ENCODE measurements around the gene ASCC1.
"Not testable (repeated sequence)": the region's sequence is repeated elsewhere in the genome, so short reads cannot be mapped to it uniquely, and the experiment has no call there.

Gene ASCC1

DNA sequence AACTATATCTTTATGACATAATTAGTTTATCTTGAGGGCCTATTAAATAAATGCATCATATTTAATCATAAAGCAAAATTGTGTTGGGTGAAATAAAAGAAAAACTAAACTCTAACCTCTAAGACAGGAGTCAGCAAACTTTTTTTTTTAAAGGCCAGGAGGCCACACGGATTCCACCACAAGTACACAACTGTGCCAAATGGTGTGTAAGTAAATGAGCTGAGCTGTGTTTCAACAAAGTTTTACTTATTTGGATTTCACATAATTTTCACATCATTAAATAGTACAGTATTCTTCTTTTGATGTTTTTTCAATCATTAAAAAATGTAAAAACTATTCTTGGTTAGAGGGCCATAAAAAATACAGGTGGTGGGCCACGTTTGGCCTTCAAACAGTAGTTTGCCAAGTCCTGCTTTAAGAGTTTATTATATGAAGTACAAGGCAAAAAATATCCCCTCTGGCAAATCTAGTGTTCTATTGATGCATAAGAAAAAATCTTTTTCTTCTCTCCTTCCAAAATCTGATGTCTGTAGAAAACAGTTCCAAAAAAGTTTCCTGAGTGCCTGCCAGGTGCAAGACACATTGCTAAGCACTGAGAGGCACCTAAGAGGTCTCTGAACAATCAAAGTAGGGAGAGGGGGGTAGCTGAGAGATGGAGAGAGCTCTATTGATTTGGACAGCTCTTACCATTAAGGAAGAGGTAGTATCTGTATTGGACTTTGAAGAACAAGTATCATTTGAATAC, 101.2 kb downstream of the ASCC1 start:
- TF ChIP-seq, protein P1, sequence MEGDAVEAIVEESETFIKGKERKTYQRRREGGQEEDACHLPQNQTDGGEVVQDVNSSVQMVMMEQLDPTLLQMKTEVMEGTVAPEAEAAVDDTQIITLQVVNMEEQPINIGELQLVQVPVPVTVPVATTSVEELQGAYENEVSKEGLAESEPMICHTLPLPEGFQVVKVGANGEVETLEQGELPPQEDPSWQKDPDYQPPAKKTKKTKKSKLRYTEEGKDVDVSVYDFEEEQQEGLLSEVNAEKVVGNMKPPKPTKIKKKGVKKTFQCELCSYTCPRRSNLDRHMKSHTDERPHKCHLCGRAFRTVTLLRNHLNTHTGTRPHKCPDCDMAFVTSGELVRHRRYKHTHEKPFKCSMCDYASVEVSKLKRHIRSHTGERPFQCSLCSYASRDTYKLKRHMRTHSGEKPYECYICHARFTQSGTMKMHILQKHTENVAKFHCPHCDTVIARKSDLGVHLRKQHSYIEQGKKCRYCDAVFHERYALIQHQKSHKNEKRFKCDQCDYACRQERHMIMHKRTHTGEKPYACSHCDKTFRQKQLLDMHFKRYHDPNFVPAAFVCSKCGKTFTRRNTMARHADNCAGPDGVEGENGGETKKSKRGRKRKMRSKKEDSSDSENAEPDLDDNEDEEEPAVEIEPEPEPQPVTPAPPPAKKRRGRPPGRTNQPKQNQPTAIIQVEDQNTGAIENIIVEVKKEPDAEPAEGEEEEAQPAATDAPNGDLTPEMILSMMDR (IDR thresholded peaks at IDR 0.05; ENCODE audit: low read length, missing control alignments), result no peak
- DNase-seq (ENCODE audit: low read depth), result no peak
- H3K4me3 ChIP-seq (replicated peaks; ENCODE audit: low read depth, low read length), result no peak overlapping the region

DNA sequence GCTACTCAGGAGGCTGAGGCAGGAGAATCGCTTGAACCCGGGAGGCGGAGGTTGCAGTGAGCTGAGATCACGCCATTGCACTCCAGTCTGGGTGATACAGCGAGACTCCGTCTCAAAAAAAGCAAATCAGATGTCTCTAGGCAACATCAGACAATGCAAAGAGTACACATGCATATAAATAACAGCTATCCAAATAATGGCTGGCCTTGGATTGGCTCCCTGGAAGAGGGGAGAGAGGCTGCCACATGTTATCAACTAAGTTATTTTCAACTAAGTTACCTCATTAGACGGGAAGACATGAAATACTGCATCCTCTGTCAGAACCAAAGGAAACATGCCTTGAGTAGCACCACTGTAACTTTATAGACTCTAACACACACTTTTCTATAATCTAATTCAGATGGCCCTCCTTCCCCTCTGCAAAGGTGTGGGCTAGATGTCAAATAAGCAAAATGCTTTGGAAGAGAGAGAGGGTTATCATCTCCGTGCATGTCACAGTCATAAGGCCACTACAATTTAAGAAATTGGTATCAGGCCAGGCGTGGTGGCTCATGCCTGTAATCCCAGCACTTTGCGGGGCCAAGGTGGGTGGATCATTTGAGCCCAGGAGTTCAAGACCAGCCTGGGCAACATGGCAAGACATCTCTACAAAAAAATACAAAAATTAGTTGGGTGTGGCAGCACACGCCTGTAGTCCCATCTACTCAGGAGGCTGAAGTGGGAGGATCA, 105.2 kb downstream of the ASCC1 start:
- DNase-seq (ENCODE audit: low read depth), result no peak
- TF ChIP-seq, protein P1 (IDR thresholded peaks at IDR 0.05; ENCODE audit: low read length, missing control alignments), result no peak
- no peak overlapping the region for H3K4me3 ChIP-seq (replicated peaks; ENCODE audit: low read depth, low read length)

DNA sequence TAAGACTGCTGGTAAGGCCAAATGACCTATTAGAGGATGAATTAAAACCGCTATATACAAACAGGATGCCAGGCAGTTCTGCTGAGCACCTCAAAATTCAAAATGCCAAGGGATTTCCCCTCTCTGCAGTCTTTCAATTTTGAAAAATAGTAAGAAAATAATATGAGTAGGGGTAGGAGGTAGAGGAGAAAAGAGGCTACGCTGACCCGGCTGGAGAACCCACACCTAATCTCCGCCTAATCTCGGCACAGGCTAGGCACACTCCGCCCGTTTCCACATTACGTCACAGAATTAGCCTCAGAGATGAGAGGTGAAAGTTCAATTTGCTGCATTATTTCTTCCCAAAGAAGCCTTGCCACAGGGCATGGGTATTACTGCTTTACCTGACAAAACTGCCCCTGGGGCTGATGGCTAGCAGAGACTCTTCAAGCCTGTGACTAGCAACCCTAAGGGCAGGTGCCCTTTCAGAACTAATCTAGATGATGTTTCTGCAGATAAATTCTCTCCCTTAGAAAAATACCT, 106.4 kb downstream of the ASCC1 start:
- DNase-seq (ENCODE audit: low read depth), result no peak
- H3K4me3 ChIP-seq (replicated peaks; ENCODE audit: low read depth, low read length), result no peak overlapping the region
- TF ChIP-seq, protein P1 (IDR thresholded peaks at IDR 0.05; ENCODE audit: low read length, missing control alignments), result no peak

DNA sequence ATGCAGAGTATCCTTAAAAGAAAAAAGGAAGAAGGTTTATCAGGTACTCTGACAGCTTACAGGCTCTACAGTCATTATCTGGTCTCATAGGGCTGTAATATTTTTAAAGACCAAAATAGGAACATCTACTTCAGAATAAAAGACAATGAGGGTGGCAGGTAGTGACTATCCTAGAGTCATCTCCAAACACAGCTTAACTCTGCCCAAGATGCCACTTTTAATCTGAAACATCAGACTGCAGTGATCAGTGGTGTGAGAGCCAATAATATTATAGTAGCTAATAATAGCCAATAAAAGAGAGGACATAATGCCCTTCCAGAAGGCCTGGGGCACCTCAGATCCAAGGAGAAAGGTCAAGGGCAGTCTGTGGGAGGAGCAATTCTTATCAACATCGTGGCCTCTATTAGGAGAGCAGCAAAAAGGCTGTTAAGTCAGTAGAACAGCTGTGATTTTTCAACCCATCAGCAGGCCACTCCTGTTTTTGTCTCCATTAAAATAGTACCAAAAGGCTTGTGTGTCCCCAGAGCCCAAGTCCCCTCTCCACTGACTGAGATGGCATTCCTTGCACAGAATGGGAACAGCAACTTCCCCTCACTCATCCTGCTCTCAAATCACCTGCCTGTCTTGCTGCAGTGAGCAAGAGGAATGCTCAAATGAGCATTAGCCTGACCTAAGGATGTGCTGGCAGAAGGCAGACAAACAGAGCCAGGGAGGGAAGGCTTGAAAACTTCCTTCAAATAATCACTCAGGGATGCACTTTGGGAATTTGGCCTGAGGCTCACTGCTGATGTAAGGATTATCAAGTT, 107.0 kb downstream of the ASCC1 start:
- no peak for DNase-seq (ENCODE audit: low read depth)
- TF ChIP-seq, protein P1 (IDR thresholded peaks at IDR 0.05; ENCODE audit: low read length, missing control alignments), result no peak
- H3K4me3 ChIP-seq (replicated peaks; ENCODE audit: low read depth, low read length), result no peak overlapping the region

DNA sequence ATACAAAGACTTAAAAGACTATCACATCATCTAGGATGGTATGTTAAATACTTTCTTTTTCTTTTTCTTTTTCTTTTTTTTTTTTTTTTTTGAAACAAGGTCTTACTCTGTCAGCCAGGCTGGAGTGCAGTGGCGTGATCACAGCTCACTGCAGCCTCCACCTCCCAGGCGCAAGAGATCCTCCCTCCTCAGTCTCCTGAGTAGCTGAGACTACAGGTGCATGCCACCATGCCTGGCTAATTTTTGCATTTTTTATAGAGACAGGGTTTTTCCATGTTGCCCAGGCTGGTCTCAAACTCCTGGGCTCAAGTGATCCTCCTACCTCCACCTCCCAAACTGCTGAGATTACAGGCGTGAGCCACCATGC, 108.1 kb downstream of the ASCC1 start:
- not testable (repeated sequence) for H3K4me3 ChIP-seq (replicated peaks; ENCODE audit: low read depth, low read length)

DNA sequence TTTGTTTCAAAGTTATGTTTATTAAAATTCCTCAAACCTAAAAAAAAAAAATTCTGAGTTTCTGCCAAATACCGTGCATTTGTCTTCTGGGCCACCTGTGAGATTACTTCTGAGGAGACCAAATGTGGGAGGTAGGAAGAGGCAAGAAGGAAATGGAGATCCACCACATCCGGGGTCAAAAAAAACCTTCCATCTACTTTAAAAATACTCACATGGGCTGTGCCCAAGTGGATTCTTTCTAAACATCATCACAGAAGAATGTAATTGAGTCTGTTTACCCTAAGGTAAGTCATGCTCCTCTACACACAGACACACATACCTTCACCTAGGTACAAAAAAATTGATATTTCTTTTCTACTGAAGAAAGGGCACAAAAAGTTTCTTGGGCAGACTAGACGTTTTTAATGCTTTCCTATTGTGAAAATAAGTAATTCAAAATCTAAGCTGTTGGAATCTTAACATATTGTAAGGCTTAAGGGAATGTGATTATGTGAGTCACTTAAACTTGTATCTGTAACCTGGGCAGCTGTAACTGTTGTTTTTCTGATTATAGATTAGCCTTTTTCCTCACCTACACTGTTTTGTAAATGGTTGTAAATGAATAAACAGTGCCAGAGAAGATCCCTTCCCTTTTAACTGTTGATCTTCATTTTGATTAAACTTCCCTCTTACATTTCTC, 108.6 kb downstream of the ASCC1 start:
- TF ChIP-seq, protein P1 (IDR thresholded peaks at IDR 0.05; ENCODE audit: low read length, missing control alignments), result no peak
- H3K4me3 ChIP-seq (replicated peaks; ENCODE audit: low read depth, low read length), result no peak overlapping the region
- DNase-seq (ENCODE audit: low read depth), result no peak

More for the DNA sequence above, 108.1 kb downstream of the ASCC1 start:
- DNase-seq (ENCODE audit: low read depth), result not testable (repeated sequence)

Data from fibroblast of pulmonary artery (primary cell).